ENCODE data around the gene DEFB115.
"Not testable (repeated sequence)": the region's sequence is repeated elsewhere in the genome, so short reads cannot be mapped to it uniquely, and the experiment has no call there.

Gene DEFB115

GRCh38 chr20:31257364-31257763 is at the start of gene DEFB115:
Gene DEFB115, plus strand, starts transcription at chr20:31257664. Its CDS starts 0 bp downstream, at chr20:31257664.
- no peak for FAIRE-seq

- FAIRE-seq: no peak
Measured at GRCh38 chr20:31236953-31237352, 20.5 kb upstream of the DEFB115 start.

- FAIRE-seq: no peak
Measured at GRCh38 chr20:31237763-31238162, 19.7 kb upstream of the DEFB115 start.

- no peak for FAIRE-seq
Measured at GRCh38 chr20:31239139-31239538, 18.3 kb upstream of the DEFB115 start.

- FAIRE-seq: no peak
Measured at GRCh38 chr20:31256959-31257358, 505 bp upstream of the DEFB115 start.

- FAIRE-seq: no peak
Measured at GRCh38 chr20:31260326-31260932, 3.0 kb downstream of the DEFB115 start.

GRCh38 chr20:31274441-31274840 is 17.0 kb downstream of the DEFB115 start:
- no peak for FAIRE-seq

GRCh38 chr20:31278178-31278577 is 20.7 kb downstream of the DEFB115 start:
- no peak for FAIRE-seq

- FAIRE-seq: not testable (repeated sequence)
Measured at GRCh38 chr20:31284964-31285363, 27.5 kb downstream of the DEFB115 start.

- FAIRE-seq: no peak
Measured at GRCh38 chr20:31308535-31309162, 51.2 kb downstream of the DEFB115 start, which contains the start of gene DEFB116. Gene DEFB116, minus strand, starts transcription at chr20:31308585. Its CDS starts 0 bp downstream, at chr20:31308585.
